SKM-1 treated with dmso at 0.1 percent for 144 hours (cell line): ENCODE measurements around the gene KRTAP4-9.
A peak's percentile ranks its signal among the peaks of the same experiment; 100 is the strongest.
"Not testable (repeated sequence)": the region's sequence is repeated elsewhere in the genome, so short reads cannot be mapped to it uniquely, and the experiment has no call there.

Source experiments
- DNase-seq: peaks from one replicate; lab custom pipeline; 2025; ENCODE audit not compliant: unreplicated experiment; lab: John Stamatoyannopoulos, UW

KRTAP4-9 gene

DNA sequence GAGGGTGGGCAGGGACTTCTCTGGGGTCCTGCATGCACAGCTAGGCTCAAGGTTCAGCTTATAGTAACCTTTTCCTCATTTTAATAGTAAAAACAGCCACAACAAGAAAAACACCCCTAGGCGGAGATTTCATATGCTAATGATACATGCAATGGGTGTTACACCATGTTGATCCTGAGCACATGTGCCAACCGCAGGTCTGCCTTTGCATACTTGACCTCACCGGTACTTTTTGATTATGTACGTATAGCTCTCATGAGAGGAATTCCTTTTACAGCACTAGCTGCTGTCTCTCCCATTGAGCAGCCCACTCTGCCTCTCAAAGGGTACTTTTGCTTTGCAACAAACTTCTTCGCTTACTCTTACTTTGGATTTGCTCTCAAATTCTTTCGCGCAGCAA, 9.1 kb upstream of the KRTAP4-9 start:
- DNase-seq, result no peak

GRCh38 chr17:41098042-41098441, 7.1 kb upstream of the KRTAP4-9 start, which contains the start of gene KRTAP4-8:
KRTAP4-8 (minus strand) TSS chr17:41098142; CDS start chr17:41098084, 58 bp downstream.
- DNase-seq, result no peak

- no peak for DNase-seq
These were observed 6.7 kb upstream of the KRTAP4-9 start for GRCh38 chr17:41098481-41098880.

DNA sequence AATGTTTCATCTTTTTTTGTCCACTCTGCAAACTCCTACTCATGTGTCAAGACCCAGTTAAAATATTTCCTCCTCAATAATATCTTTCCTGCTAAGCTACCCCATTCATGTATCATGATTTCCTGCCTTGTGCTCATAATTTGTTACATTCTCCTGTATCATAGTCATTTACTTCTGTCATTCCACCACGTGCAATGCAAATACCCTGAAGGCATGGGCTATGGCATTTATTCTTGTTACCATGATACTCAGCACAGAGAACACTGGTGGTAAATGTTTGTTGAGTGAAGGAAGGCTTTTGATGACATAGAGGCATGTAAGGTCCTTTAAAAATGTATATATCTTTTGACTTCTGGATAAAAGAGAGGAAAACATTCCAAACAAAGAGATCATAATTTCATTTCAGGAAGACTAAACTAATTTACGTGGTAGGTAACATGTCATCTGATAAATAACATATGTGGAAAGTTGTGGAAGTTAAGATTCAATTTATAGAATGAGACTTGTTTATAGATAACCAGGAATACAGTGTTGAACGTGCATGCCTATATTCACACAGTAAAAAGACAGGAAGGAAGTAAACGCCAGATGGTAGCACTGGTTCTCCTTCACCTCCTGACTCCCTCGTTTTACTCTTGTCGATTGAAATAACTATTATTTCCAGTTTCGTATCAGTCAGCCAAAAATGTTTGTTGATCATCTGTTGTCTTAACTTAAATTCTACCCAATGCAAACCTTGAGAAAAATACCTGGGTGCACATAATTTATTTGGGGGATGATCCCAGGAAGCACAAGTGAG, 5.3 kb upstream of the KRTAP4-9 start:
- not testable (repeated sequence) for DNase-seq

DNA sequence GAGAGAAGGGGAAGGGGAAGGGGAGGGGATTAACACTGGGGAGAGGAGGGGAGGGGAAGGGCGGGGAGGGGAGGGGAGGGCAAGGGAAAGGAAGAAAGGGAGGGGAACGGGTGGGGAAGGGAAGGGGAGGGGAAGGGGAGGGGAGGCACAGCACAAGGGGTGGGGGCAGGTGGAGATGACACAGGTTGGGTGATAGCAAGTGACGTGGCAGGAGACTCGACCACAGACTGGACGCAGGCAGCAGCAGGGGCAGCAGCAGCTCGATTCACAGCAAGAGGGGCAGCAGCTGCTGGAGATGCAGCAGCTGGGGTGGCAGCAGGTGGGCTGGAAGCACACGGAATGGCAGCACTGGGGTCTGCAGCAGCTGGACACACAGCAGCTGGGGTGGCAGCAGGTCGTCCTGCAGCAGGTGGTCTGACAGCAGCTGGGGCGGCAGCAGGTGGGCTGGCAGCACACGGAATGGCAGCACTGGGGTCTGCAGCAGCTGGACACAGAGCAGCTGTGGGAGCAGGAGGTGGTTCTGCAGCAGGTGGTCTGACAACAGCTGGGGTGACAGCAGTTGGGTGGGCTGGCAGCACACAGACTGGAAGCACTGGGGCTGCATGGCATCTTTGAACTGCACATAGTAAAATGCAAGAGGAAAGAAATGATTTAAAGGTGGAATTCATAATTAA, 3.5 kb upstream of the KRTAP4-9 start, which contains the start of gene KRTAP4-16:
Gene KRTAP4-16, minus strand, starts transcription at position 624 of the 674 bp plus-strand sequence. Its CDS starts 0 bp downstream, at position 624.
- DNase-seq, result no peak

DNA sequence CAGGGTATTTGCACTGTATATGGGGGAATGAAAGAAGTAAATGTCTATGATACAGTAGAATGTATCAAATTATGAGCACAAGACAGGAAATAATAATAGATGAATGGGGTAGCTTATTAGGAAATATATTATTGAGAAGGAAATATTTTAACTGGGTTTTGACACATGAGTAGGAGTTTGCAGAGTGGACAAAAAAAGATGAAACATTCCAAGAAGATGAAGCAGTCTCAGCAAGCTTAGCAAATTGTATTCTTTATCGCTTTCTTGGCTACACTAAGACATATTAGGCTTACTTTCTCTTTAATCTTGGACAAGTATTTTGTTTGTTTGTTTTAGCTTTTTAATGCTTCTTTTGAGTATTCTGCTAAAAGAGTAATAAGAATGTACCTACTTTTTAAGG, 1.3 kb upstream of the KRTAP4-9 start:
- DNase-seq, result no peak

- not testable (repeated sequence) for DNase-seq
These were observed 677 bp upstream of the KRTAP4-9 start for GRCh38 chr17:41104386-41105038.

DNA sequence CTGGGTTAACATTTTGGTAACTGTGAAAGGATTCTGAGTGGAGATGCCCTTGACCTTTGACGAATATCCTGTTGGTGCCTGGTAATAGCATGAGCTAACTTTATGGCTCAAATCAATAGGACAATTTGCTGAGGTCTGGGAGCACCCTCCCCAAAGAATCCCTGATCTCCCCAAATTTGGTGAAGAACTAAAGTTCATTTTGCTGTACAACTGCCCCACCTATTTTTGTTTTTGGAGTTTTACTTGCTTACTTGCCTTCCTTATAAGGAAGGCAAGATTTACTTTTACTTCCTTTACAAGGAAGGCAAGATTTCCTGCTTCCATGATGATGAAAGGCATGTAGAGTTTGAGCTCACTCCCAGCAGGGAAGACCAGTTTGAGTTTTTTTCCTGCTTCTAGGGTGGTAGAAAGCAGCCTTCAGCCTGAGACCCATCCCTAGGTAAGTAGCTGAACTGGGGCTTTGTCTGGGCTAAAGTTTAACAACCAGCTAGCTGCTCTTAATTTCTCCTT, 2.8 kb downstream of the KRTAP4-9 start:
- no peak for DNase-seq

- DNase-seq, result peak; percentile 7
These were observed 3.7 kb downstream of the KRTAP4-9 start for GRCh38 chr17:41108728-41109386.

DNA sequence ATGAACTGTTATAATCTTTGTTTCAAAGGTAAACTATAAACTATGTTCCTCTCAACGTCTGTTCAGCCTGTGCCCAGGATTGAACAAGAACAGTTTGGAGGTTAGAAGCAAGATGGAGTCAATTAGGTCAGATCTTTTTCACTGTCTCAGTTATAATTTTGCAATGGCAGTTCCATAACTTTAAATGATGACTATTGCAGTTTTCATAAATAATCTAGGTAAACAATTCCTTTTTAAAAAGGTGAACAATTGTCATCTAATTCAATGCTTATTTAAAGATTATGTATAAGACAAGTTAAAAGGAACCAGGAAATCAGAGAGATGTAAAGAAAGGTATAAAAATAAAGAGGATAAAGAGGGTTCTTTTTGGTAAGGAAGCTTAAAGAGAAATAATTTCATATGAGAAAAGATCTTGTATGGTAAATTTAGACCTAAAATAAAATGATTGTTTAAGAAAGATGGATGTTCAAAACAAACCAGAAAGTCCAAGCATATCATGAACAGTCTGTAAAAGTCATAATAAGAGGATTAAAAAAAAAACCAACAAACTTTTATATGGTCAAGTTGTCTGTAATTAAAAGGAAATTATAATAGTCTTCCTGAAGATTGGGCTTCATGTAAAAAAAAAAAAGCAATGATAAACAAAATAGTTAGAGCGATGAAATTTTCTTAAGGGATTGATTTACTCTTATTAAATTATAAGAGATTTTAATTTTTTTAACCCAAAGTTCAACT, 6.1 kb downstream of the KRTAP4-9 start:
- DNase-seq, result no peak

DNA sequence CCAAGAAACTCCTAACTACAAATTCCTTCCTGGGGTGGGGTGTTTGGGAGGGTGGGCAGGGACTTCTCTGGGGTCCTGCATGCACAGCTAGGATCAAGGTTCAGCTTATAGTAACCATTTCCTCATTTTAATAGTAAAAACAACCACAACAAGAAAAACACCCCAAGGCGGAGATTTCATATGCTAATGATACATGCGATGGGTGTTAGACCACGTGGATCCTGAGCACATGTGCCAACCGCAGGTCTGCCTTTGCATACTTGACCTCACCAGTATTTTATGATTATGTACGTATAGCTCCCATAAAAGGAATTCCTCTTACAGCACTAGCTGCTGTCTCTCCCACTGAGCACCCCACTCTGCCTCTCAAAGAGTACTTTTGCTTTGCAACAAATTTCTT, 11.1 kb downstream of the KRTAP4-9 start:
- DNase-seq, result no peak

DNA sequence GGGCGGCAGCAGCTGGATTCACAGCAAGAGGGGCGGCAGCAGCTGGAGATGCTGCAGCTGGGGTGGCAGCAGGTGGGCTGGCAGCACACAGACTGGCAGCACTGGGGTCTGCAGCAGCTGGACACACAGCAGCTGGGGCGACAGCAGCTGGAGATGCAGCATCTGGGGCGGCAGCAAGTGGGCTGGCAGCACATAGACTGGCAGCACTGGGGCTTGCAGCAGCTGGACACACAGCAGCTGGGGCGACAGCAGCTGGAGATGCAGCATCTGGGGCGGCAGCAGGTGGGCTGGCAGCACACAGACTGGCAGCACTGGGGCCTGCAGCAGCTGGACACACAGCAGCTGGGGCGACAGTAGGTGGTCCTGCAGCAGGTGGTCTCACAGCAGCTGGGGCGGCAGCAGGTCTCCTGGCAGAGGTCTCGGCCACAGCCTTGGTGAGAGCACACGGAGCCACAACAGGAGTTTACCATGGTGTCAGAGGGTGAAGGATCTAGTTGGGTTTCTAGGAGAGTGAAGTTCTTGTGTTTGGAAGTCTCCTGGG, 12.7 kb downstream of the KRTAP4-9 start, which contains the start of gene KRTAP4-11:
Gene KRTAP4-11, minus strand, starts transcription at position 528 of the 541 bp plus-strand sequence. Its CDS starts 58 bp downstream, at position 470.
- not testable (repeated sequence) for DNase-seq

- DNase-seq, result no peak
These were observed 13.5 kb downstream of the KRTAP4-9 start for GRCh38 chr17:41118721-41119120.

DNA sequence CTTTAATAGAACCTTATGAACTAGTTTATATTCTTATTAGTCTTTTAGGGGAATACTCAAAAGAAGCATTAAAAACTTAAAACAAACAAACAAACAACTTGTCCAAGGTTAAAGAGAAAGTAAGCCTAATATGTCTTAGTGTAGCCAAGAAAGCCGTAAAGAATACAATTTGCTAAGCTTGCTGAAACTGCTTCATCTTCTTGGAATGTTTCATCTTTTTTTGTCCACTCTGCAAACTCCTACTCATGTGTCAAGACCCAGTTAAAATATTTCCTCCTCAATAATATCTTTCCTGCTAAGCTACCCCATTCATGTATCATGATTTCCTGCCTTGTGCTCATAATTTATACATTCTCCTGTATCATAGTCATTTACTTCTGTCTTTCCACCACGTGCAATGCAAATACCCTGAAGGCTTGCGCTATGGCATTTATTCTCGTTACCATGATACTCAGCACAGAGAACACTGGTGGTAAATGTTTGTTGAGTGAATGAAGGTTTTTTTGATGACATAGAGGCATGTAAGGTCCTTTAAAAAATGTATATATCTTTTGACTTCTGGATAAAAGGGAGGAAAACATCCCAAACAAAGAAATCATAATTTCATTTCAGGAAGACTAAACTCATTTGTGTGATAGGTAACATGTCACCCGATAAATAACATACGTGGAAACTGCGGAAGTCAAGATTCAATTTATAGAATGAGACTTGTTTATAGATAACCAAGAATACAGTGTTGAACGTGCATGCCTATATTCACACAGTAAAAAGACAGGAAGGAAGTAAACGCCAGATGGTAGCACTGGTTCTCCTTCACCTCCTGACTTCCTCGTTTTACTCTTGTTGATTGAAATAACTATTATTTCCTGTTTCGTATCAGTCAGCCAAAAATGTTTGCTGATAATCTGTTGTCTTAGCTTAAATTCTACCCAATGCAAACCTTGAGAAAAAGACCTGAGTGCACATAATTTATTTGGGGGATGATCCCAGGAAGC, 14.8 kb downstream of the KRTAP4-9 start:
- peak; percentile 21 for DNase-seq

DNA sequence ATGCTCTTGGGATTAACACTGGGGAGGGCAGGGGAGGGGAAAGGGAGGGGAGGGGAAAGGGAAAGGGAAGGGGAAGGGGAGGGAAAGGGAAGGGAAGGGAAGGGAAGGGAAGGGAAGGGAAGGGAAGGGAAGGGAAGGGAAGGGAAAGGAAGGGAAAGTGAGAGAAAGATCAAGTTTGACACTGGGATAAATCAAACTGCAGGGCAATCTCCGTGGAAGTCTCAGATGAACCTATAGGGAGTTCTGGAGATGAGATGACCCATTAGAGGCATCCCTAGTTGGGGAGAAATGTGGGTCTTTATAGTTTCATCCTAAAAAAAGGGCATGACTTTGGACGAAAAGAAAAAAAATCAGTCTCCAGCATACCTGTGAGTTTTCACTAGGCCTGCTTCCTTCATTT, 16.6 kb downstream of the KRTAP4-9 start:
- DNase-seq, result no peak

GRCh38 chr17:41123292-41123990, 18.3 kb downstream of the KRTAP4-9 start:
- not testable (repeated sequence) for DNase-seq

GRCh38 chr17:41123991-41124371, 18.8 kb downstream of the KRTAP4-9 start, which contains the start of gene KRTAP4-12:
KRTAP4-12 (minus strand) TSS chr17:41124182; CDS start chr17:41124122, 60 bp downstream.
- not testable (repeated sequence) for DNase-seq

GRCh38 chr17:41125064-41125463, 19.9 kb downstream of the KRTAP4-9 start:
- DNase-seq, result no peak
